HG03354 (cell line): ENCODE results near the gene ANO6.
"Not testable (repeated sequence)": the region's sequence is repeated elsewhere in the genome, so short reads cannot be mapped to it uniquely, and the experiment has no call there.

Experiments used
- ATAC-seq: cut with Tn5 transposase; IDR thresholded peaks from one replicate; pipeline ENCODE4 v1.9.1; 2021; ENCODE audit warnings: mild to moderate bottlenecking; ENCODE audit not compliant: unreplicated experiment, poor library complexity, severe bottlenecking

ANO6 gene

DNA sequence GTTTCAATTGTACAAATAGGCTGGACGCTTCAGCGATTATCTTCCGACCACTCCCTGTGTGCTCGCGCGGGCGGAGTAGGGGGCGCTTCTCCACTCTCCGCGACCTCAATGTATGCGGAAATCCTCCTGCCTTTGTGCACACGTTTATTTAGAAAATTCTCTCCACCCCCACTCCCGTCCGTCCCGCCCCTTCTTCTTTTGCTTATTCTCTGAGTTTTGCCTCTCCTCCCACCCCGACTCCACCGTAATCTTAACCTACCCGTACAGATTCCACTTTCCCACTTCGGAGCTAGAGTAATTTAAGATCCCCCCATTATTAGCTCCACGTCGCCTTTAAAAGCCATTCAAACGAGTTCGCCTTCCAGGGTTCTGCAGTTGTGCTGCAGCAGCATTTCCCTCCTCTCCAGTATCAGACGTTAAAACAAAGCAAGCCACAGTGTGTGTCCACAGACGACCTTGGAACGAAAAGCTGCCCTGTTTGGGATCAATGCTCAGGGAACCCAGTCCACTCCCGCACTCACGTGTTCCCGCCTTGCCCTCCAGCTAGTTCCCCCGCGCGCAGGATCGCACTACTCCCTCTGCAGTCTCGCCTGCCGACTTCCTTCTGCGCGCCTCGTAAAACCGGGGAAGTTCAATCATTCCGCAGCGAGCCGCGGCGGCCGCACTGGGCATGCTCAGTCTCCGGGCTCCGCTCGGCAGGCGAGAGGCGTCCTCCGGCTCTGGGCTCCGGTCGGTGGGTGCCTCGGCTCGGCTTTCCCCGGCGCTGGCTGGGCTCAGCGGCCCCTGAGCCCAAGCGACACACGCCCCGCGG lies at the start of gene ANO6:
ANO6 (plus strand) TSS at position 677 of the 811 bp plus-strand sequence. CDS start 227 bp downstream, outside the sequence.
- ATAC-seq = peak; percentile 66

GRCh38 chr12:45168976-45169375 lies 46.9 kb upstream of the ANO6 start:
- no peak for ATAC-seq

- ATAC-seq = peak; percentile 88
Measured at GRCh38 chr12:45170456-45171042, 45.3 kb upstream of the ANO6 start.

- ATAC-seq = not testable (repeated sequence)
Measured at GRCh38 chr12:45173293-45173692, 42.6 kb upstream of the ANO6 start.

DNA sequence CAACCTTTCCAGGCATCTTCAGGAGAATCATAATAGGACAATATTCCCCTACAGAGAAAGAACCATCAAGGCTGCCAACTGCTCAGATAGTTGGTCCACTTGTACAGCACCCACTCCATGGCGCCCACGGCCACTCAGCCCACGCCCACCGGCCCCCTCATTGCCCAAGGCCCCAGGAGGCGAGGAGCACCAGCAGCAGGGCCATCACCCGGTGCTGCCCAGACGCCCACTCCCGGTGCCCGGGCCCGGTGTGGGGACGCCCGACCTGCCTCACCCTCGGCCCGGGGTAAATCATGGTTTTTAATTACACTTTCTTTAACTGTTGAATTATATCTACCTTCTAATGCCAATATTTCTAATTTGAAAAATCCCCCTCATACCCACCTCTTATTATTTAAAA lies 41.3 kb upstream of the ANO6 start:
- ATAC-seq = no peak

DNA sequence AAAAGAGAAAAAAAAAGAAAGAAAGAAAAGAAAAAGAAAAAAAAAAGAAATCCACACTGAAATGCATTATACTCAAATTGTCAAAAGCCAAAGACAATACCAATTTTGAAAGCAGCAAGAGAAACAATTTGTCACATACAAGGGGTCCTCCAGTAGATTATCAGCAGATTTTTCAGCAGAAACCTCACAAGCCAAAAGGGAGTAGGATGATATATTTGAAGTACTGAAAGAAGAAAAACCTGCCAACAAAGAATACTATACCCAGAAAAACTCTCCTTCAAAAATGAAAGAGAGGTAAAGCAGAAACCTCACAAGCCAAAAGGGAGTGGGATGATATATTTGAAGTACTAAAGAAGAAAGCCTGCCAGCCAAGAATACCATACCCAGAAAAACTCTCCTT lies 37.1 kb upstream of the ANO6 start:
- ATAC-seq = no peak

DNA sequence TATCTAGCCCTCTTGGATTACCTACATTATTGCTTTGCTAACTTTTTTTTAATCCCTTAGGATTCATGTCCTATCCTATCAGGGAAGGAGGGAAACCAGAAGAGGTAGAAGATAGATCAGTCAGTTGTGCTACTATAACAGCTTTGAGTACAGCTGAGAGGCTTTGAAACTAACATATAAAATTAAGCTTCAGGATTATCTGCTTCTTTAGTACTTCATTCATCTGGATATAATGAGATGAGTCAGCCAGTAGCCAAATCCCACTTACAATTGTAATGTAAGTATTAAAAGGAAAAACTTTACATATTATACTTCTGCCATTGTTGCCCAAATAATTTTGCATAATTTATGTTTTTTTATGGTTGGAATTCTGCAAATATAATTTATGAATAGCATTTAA lies 33.4 kb upstream of the ANO6 start:
- no peak for ATAC-seq

DNA sequence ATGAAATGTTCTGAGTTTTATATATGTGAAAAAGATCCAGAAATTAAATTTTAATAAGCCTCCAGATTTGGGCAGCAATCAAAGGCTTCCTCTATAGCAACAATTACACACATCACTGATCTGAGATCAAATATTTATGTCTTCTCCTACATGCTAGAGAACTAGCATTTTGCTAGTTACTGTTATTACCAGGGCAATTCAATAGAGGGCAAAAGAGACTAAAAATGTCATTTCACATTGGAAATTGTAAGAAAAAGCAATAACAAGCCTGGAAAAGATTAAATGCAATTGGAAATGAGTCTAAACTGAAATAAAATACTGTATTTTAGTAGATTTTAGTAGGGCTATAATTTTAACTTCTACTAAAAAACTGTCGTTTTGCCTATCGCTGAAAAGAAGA lies 32.6 kb upstream of the ANO6 start:
- no peak for ATAC-seq

DNA sequence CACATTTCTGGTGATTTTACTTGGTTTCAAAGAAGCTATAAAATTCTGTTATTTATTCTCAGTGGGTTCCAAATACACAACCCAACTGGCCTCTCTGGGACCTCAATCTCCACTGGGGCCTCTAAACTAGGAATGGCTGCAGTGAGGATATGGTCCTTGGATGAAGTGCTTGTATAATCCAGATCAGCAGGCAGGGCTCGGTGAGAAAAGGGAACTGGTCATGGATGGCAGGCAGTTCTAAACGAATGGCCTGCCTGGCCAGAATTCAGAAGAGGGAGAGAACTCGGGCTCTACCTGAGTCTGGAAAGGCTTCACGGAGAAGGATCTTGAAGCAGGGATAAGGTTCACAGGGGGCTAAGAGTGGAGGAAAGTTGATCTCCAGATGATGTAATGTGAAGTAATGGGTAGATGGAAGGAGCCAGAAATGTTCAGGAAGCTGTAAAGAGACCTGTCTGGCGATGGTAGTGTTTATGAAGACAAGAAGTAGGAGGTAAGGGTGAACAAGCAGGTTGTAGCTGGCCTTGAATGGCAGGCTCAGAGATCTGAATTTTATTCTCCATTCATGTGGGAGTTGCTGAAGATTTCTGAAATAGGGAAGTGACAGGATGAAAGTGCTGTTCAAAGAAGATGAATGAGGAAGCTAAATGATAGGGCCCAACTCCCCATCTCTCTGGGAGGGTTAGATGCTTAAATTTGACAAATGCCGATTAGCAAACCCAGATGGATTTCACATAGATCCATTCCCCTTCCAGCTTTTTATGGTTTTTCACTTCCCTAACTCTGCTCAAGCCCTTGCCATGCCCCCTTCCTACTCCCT lies 31.5 kb upstream of the ANO6 start:
- no peak for ATAC-seq

- ATAC-seq = no peak
Measured at GRCh38 chr12:45186762-45187161, 29.1 kb upstream of the ANO6 start.

GRCh38 chr12:45189766-45190403 lies 26.0 kb upstream of the ANO6 start:
- ATAC-seq = no peak

GRCh38 chr12:45191239-45191638 lies 24.7 kb upstream of the ANO6 start:
- ATAC-seq = no peak

DNA sequence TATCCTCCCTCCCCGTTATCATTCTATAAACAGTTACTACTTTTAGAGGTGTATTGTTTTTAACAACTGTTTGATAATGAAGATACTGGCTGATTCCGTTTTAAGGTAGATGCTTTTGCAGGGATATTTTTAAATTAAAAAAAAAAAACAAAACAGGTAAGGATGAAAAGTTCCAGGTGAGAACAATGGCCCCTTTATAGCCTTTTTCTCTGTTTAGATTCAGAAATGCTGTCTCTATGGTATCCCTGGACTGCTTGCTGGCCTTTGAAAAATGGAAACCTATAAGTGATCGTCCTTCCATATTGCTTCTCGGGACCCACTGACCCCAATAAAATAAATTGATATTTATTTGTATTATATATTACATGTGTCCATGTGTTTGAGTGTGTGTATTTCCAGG lies 23.2 kb upstream of the ANO6 start:
- ATAC-seq = no peak

- ATAC-seq = no peak
Measured at GRCh38 chr12:45200491-45201043, 15.3 kb upstream of the ANO6 start.

GRCh38 chr12:45203767-45204166 lies 12.1 kb upstream of the ANO6 start:
- no peak for ATAC-seq

- ATAC-seq = no peak
Measured at GRCh38 chr12:45204757-45205156, 11.1 kb upstream of the ANO6 start.

- peak; percentile 81 for ATAC-seq
Measured at GRCh38 chr12:45205165-45205825, 10.6 kb upstream of the ANO6 start.

DNA sequence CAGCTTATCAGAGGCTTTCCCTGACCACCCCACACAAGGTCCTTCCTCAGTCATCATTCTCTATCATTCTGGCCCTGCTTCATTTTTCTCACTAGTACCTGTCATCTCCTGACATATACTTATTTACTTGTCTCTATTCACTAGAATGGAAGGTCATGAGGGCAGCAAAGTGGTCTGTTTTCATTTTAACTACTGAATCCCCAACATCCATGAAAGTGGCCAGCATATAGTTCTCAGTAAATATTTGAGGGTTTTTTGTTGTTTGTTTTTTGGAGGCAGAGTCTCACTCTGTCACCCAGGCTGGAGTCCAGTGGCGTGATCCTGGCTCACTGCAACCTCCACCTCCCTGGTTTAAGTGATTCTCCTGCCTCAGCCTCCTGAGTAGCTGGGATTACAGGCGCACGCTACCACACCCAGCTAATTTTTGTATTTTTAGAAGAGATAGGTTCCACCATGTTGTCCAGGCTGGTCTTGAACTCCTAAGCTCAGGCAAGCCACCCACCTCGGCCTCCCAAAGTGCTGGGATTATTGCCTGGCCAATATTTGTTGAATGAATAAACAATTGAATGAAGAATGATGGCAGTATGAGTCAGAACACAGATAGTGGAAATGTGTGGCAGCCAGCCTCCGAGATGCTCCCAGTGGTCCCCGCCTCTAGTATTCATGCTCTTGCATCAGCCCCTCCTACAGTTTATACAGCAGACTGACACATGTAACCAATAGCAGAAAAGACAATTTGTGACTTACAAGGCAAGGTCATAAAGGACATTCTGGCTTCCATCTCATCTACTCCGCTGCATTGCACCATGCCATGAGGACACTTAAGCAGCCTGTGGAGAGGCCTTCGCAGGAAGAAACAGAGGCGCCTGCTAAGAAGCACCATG lies 7.0 kb upstream of the ANO6 start:
- no peak for ATAC-seq
